ENCODE results near the gene KCNIP4.

DNA sequence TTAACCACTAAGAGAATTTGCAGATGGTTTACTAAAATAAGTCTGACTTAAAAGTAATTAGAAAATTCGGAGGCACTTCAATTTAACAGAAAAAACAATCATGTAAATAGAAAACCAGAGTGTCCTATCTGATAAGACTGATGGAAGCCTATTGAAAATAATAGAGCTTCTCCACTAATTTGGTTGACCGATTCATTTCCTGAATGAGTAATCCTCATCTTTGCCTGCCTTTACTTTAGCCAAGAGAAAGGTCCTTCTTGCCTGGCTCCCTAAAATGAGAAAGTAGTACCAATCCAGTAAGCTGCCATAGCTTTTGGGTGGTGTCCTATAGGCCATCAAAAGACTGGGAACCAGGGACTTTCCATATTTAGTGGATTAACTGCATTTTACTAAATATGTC, 48.4 kb downstream of the KCNIP4 start:
- no peak for TF ChIP-seq CBX5 (IDR thresholded peaks at IDR 0.05; ENCODE audit: low read depth)
- TF ChIP-seq SUPT20H (IDR thresholded peaks at IDR 0.05; ENCODE audit: borderline replicate concordance, control insufficient read depth, low read depth, low read length) = no peak

Measured in GM12878 (cell line).